Cerebellar nuclear complex (tissue), 1 donor: Measurements from ENCODE around the gene FRY.
A peak's percentile ranks its signal among the peaks of the same experiment; 100 is the strongest.
"Not testable (repeated sequence)": the region's sequence is repeated elsewhere in the genome, so short reads cannot be mapped to it uniquely, and the experiment has no call there.

Experiments used
- DNase-seq, 2 experiments: peaks; one replicate each; lab custom pipeline; 2025; lab: John Stamatoyannopoulos, UW

The FRY gene

GRCh38 chr13:32031025-32031814 is at the start of gene FRY:
FRY (plus strand) TSS chr13:32031774; CDS start chr13:32031796, 22 bp downstream.
- peak; percentile 36 to 75 for DNase-seq

- no peak for DNase-seq
These were observed 49.5 kb upstream of the FRY start for GRCh38 chr13:31982124-31982523.

- no peak for DNase-seq
These were observed 49.0 kb upstream of the FRY start for GRCh38 chr13:31982540-31982939.

GRCh38 chr13:31983696-31984095 is 47.9 kb upstream of the FRY start:
- DNase-seq, result not testable (repeated sequence)

GRCh38 chr13:31984388-31984787 is 47.2 kb upstream of the FRY start:
- DNase-seq, result not testable (repeated sequence)

- no peak for DNase-seq
These were observed 44.7 kb upstream of the FRY start for GRCh38 chr13:31986676-31987470.

GRCh38 chr13:31987535-31988170 is 43.9 kb upstream of the FRY start:
- DNase-seq, result no peak

GRCh38 chr13:31994367-31994766 is 37.2 kb upstream of the FRY start:
- not testable (repeated sequence) for DNase-seq

GRCh38 chr13:31996601-31997000 is 35.0 kb upstream of the FRY start:
- DNase-seq, result no peak

- DNase-seq, result no peak
These were observed 33.9 kb upstream of the FRY start for GRCh38 chr13:31997641-31998040.

GRCh38 chr13:31998131-31998530 is 33.4 kb upstream of the FRY start:
- no peak for DNase-seq

- DNase-seq, result not testable (repeated sequence)
These were observed 30.8 kb upstream of the FRY start for GRCh38 chr13:32000754-32001153.

GRCh38 chr13:32001154-32001768 is 30.3 kb upstream of the FRY start:
- no peak for DNase-seq

GRCh38 chr13:32001769-32002168 is 29.8 kb upstream of the FRY start:
- DNase-seq, result no peak

GRCh38 chr13:32002873-32003272 is 28.7 kb upstream of the FRY start:
- DNase-seq, result no peak

GRCh38 chr13:32007494-32007893 is 24.1 kb upstream of the FRY start:
- no peak for DNase-seq

GRCh38 chr13:32008518-32009175 is 22.9 kb upstream of the FRY start:
- DNase-seq, result no peak

GRCh38 chr13:32009362-32009761 is 22.2 kb upstream of the FRY start:
- no peak for DNase-seq

- no peak for DNase-seq
These were observed 21.4 kb upstream of the FRY start for GRCh38 chr13:32010136-32010535.

GRCh38 chr13:32011971-32012370 is 19.6 kb upstream of the FRY start:
- no peak for DNase-seq

- DNase-seq, result no peak
These were observed 18.4 kb upstream of the FRY start for GRCh38 chr13:32013181-32013580.

GRCh38 chr13:32016119-32016518 is 15.5 kb upstream of the FRY start:
- DNase-seq, result no peak
